HPDE6-E6E7 (cell line): ENCODE measurements around the gene KLF13.

ENCODE experiments used
- DNase-seq: peaks from one replicate; pipeline ENCODE4 v3.0.0; 2011; ENCODE audit warnings: missing footprints; ENCODE audit errors: extremely low spot score

The KLF13 gene

DNA sequence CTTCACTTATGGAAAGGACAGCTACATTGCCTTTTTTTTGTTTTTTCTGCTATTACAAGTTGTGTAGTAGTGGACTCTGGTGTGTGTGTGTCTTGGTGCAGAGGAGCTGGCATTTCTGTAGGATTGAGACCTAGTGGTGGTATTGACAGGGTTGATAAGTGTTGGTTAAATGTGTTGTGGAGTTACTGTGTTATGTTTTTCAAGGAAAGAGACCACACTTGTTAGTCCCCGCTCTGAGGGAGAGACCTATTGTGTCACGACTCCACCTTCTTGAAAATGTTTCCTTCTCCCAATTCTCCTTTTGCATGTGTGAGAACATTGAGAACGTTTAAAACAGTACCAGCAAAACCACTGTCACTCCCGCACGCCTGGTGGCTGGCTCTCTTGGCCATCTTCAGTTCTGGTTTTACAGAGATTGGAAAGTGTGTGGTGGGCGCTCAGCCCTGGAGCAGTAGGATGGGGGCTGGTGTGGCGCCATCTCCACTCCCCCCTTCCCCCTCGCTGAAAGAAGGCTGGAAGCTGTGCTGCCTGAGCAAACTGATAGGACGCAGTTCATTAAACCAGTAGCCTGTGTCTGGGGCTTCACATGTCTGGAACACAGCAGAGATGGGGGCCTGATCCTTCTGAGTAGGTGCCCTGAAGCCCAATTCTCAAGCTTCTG lies 5.5 kb downstream of the KLF13 start:
- DNase-seq: no peak

- no peak for DNase-seq
Observed at GRCh38 chr15:31332681-31333071, 6.0 kb downstream of the KLF13 start.

- DNase-seq: no peak
Observed at GRCh38 chr15:31333119-31333518, 6.5 kb downstream of the KLF13 start.

- no peak for DNase-seq
Observed at GRCh38 chr15:31333820-31334219, 7.2 kb downstream of the KLF13 start.

DNA sequence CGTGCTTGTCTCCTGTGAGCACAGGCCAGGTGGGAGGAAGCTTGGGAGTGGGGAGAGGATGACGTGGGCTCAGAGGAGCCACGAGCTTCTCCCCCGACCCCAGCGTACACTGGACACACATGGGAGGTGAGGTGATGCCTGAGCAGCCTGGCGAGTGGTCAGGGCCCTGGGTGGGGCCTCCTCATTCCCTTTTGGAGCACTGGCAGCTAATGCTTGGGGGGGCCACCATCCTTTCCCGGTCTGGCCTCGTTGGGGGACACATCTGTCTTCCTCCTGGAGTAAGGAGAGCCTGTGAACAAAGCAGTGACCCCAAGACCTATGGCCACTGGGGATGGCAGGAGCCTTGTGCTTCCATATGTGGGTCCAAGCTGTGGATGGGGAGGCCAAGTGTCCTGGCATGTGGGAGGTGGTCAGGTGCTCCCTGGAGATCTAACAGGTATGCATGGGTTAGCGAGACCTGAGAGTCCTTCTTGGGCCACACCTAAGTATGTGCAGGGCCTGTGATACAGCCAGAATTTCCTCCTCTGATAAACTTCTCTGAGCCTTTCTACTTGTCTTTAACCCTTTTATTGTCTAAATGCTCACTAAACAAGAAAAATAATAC lies 9.5 kb downstream of the KLF13 start:
- no peak for DNase-seq

GRCh38 chr15:31336593-31337295 lies 10.1 kb downstream of the KLF13 start:
- no peak for DNase-seq

DNA sequence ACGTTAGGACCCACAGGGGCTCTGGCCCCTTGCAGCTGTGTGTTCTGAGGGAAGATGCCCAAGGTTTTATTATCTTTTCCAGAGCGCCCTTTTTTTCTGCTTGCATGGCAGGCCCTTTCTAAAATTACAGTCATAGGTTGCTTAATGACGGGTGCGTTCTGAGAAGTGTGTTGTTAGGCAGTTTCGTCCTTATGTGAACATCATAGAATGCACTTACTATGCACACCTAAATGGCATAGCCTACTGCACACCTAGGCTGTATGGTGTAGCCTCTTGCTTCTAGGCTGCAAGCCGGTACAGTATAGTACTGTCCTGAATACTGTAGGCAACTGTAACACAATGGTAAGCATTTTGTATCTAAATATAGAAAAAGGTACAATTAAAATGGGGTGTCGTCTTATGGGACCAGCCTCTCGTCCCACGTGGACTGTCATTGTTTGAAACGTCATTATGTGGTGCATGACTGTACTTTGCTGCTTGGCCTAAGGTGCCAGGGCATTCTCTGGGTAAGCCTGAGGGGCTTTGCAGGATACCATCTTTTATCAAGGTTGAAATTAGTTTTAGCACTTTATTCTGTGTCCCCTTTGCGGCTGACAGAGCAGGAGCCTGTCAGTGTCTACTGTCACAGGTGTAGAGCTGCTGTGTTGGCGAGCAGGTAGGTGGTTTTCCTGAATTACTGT lies 10.9 kb downstream of the KLF13 start:
- DNase-seq: no peak

DNA sequence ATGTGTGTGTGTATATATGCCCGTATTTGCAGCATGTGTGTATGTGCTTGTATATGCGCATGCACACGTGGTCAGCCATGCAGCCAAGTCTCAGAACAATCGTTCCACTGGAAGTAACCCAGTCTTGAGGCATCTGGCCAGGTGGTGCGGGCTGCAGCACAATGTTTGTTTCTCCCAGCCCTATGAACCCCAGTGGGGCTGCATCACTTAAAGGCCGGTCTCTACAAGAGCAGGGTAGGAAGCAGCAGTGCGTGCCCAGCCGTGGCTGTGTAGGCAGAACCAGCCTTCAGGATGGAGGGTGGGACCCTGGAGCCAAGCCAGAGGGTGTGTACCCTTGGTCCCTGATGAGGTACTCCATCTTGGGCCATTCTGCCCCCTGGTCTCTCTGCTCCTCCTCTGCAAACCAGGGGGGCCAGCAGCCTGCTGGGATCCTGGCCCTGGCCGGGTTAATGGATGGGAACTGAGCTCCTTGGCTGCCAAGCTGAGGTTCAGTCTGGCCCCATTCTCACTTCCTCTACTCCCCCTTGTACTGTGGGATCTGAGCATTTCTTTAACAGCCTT lies 11.8 kb downstream of the KLF13 start:
- no peak for DNase-seq

DNA sequence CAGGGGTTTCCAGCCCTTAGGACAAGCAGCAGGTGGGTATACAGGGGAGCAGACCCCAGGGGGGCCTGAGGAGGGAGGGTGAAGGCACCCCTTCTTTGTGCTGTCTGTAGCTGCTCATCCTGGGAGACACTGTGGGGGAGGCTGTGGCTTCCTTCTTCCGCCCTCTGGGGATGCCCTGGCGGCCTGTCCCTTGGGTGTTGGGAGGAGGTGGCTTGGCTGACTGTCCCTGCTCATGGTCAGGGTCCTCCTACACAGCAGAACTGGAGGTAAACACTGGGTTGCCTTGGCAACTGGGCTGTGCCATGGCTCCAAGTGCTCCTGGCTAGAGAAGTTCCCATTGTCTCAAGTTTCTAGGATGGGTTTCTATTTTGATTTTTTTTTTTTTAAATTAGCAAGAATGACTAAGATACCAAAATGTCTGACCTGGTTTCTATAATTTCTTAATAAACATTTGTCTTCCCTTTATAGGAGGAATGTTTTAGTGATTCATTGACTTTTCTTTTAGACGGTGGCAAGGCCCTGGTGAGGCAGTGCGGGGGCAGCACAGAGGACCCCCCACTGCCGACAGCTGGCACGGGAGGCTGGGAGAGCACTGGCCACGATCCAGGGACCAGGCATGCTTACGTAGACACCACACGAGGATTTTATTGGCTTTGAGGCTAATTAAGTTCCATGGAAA lies 12.4 kb downstream of the KLF13 start:
- DNase-seq: no peak

- DNase-seq: no peak
Observed at GRCh38 chr15:31339558-31339895, 12.9 kb downstream of the KLF13 start.

GRCh38 chr15:31340047-31340446 lies 13.4 kb downstream of the KLF13 start:
- no peak for DNase-seq

- no peak for DNase-seq
Observed at GRCh38 chr15:31340592-31340991, 14.0 kb downstream of the KLF13 start.

DNA sequence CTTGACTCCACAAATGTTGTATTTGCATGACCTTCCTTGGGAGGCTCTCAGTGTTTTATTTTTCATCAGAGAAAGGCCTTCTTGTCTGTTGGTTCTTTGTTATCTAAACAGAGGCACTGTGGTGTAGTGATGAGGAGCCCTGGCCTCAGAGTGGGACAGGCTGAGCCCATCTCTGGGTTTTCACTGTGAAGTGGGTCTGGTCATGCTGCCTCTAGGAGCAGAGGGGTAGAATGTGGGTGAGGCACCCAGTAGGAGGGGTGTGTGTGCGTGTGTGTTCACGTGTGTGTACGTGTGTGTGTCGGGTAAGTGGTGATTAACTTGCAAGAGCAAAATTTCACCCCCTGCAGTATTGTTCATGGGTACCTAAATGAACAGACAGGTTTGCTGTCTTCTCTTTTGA lies 14.4 kb downstream of the KLF13 start:
- no peak for DNase-seq

- no peak for DNase-seq
Observed at GRCh38 chr15:31341496-31342195, 15.0 kb downstream of the KLF13 start.

- no peak for DNase-seq
Observed at GRCh38 chr15:31342381-31342780, 15.7 kb downstream of the KLF13 start.

GRCh38 chr15:31342781-31343626 lies 16.4 kb downstream of the KLF13 start:
- no peak for DNase-seq

DNA sequence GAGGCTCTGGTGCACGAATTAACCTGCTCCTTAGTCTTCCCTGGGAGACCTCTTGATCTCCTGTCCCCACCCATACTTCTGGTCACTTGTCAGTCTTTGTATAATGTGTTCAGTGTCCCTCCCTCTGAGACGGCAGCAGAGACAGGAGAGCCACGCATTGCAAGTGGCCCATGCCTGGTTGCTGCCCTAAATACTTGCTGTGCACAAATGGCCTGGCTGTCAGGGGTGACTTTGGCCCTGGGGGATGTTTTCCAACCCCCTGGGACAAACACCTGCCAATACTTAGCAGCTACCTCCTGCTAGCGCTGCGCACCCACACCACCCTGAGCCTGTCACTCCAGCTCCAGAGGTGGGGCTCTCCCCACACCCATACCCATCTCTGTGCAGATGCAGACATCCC lies 17.2 kb downstream of the KLF13 start:
- DNase-seq: no peak

GRCh38 chr15:31344266-31344665 lies 17.6 kb downstream of the KLF13 start:
- DNase-seq: no peak

- no peak for DNase-seq
Observed at GRCh38 chr15:31344823-31345605, 18.4 kb downstream of the KLF13 start.
